Stomach smooth muscle (tissue), 2 donors: Measurements from ENCODE around the gene MYOM1.

Source experiments
- H3K27ac ChIP-seq: one replicate; pipeline ENCODE4 v1.7.0; 2013; ENCODE audit warnings: mild to moderate bottlenecking, low read length, inconsistent platforms
- H3K27me3 ChIP-seq, 2 donors: one replicate each; pipeline ENCODE4 v1.7.0; 2013; ENCODE audit warnings: low read length in 2 of 2; ENCODE audit not compliant: insufficient read depth in 2 of 2, control insufficient read depth in 1 of 2
- H3K36me3 ChIP-seq, 2 donors: one replicate each; pipeline ENCODE4 v1.7.0; 2013; ENCODE audit warnings: low read length in 2 of 2; ENCODE audit not compliant: control insufficient read depth in 2 of 2, insufficient read depth in 2 of 2
- H3K4me1 ChIP-seq: one replicate; pipeline ENCODE4 v1.7.0; 2013; ENCODE audit warnings: low read length; ENCODE audit not compliant: control insufficient read depth, insufficient read depth
- H3K4me3 ChIP-seq, 2 donors: one replicate each; pipeline ENCODE4 v1.7.0; 2013; ENCODE audit warnings: low read length in 2 of 2
- H3K9ac ChIP-seq, 2 donors: one replicate each; pipeline ENCODE4 v1.7.0; 2013; ENCODE audit warnings: low read length in 2 of 2, mild to moderate bottlenecking in 1 of 2
- H3K9me3 ChIP-seq, 2 donors: one replicate each; pipeline ENCODE4 v1.7.0; 2013; ENCODE audit warnings: low read length in 2 of 2; ENCODE audit not compliant: control insufficient read depth in 2 of 2
- donor health status: healthy.
- donor health status: Pancreatic carcinoma.

The MYOM1 gene

GRCh38 chr18:3248658-3249359, 29.0 kb upstream of the MYOM1 start:
- Histone ChIP-seq H3K27me3 (no peaks in the 10 kb centered on the region), H3K9me3 (no peaks in the 10 kb centered on the region), H3K4me1 (peaks cover 12% of the 10 kb centered on the region), H3K9ac (peak overlapping the region; percentile 86 to 96), H3K4me3 (peak overlapping the region; percentile 92 to 96), H3K36me3 (peaks cover 5 to 7% of the 10 kb centered on the region in 2 donors), H3K27ac (peak overlapping the region; percentile 97)

- peaks cover 12% of the 10 kb centered on the region for H3K4me1 ChIP-seq
Observed at GRCh38 chr18:3248062-3248657, 28.4 kb upstream of the MYOM1 start.

GRCh38 chr18:3247240-3248061, 27.7 kb upstream of the MYOM1 start, which contains the start of gene MYL12A:
Gene MYL12A, plus strand, starts transcription at chr18:3247801. Its CDS starts 5,447 bp downstream, at chr18:3253248.
- peak within 1 kb of the TSS; percentile 92 to 96 for H3K4me3 ChIP-seq
- peak within 1 kb of the TSS; percentile 86 to 96 for H3K9ac ChIP-seq
- no peaks in the 10 kb centered on the region for H3K27me3 ChIP-seq
- H3K27ac ChIP-seq: peak within 1 kb of the TSS; percentile 97
- peaks cover 12% of the 10 kb centered on the region for H3K4me1 ChIP-seq
- no peaks in the 10 kb centered on the region for H3K36me3 ChIP-seq
- H3K9me3 ChIP-seq: no peaks in the 10 kb centered on the region

More at GRCh38 chr18:3248062-3248657, 28.4 kb upstream of the MYOM1 start:
- H3K9me3 ChIP-seq: no peaks in the 10 kb centered on the region
- peak overlapping the region; percentile 92 to 96 for H3K4me3 ChIP-seq
- peaks cover 0 to under 1% of the 10 kb centered on the region in 2 donors for H3K36me3 ChIP-seq
- H3K27me3 ChIP-seq: no peaks in the 10 kb centered on the region
- H3K9ac ChIP-seq: peak overlapping the region; percentile 86 to 96
- peak overlapping the region; percentile 97 for H3K27ac ChIP-seq

GRCh38 chr18:3246635-3247239, 27.0 kb upstream of the MYOM1 start:
- H3K4me1 ChIP-seq: peaks cover 12% of the 10 kb centered on the region

GRCh38 chr18:3245853-3246634, 26.3 kb upstream of the MYOM1 start:
- Histone ChIP-seq H3K9me3 (no peaks in the 10 kb centered on the region), H3K27me3 (no peaks in the 10 kb centered on the region), H3K27ac (peak overlapping the region; percentile 97), H3K4me1 (peaks cover 12% of the 10 kb centered on the region), H3K36me3 (no peaks in the 10 kb centered on the region), H3K9ac (peak overlapping the region; percentile 86 to 96), H3K4me3 (peak overlapping the region; percentile 92 to 96)

More at GRCh38 chr18:3246635-3247239, 27.0 kb upstream of the MYOM1 start:
- Histone ChIP-seq H3K4me3 (peak overlapping the region; percentile 92 to 96), H3K9ac (peak overlapping the region; percentile 86 to 96), H3K27me3 (no peaks in the 10 kb centered on the region), H3K27ac (peak overlapping the region; percentile 97), H3K36me3 (no peaks in the 10 kb centered on the region), H3K9me3 (no peaks in the 10 kb centered on the region)

GRCh38 chr18:3245185-3245564, 25.4 kb upstream of the MYOM1 start:
- H3K9ac ChIP-seq: peak overlapping the region in 1 of 2 donors; percentile 96
- H3K27me3 ChIP-seq: no peaks in the 10 kb centered on the region
- peaks cover 12% of the 10 kb centered on the region for H3K4me1 ChIP-seq
- H3K36me3 ChIP-seq: no peaks in the 10 kb centered on the region
- no peaks in the 10 kb centered on the region for H3K9me3 ChIP-seq
- H3K4me3 ChIP-seq: peak overlapping the region in 1 of 2 donors; percentile 96
- H3K27ac ChIP-seq: no peak overlapping the region

- H3K9ac ChIP-seq: no peak overlapping the region
- H3K4me3 ChIP-seq: no peak overlapping the region
- no peaks in the 10 kb centered on the region for H3K27me3 ChIP-seq
- H3K9me3 ChIP-seq: no peaks in the 10 kb centered on the region
- H3K4me1 ChIP-seq: no peaks in the 10 kb centered on the region
- H3K36me3 ChIP-seq: no peaks in the 10 kb centered on the region
- no peak overlapping the region for H3K27ac ChIP-seq
Observed at GRCh38 chr18:3238742-3239141, 19.0 kb upstream of the MYOM1 start.

GRCh38 chr18:3236470-3236869, 16.7 kb upstream of the MYOM1 start:
- no peak overlapping the region for H3K27ac ChIP-seq
- no peak overlapping the region for H3K9ac ChIP-seq
- H3K9me3 ChIP-seq: no peaks in the 10 kb centered on the region
- no peak overlapping the region for H3K4me3 ChIP-seq
- H3K4me1 ChIP-seq: no peaks in the 10 kb centered on the region
- no peaks in the 10 kb centered on the region for H3K36me3 ChIP-seq
- no peaks in the 10 kb centered on the region for H3K27me3 ChIP-seq

GRCh38 chr18:3235846-3236245, 16.1 kb upstream of the MYOM1 start:
- Histone ChIP-seq H3K27ac (no peak overlapping the region), H3K36me3 (no peaks in the 10 kb centered on the region), H3K9ac (no peak overlapping the region), H3K27me3 (no peaks in the 10 kb centered on the region), H3K4me3 (no peak overlapping the region), H3K9me3 (no peaks in the 10 kb centered on the region), H3K4me1 (no peaks in the 10 kb centered on the region)

- H3K9ac ChIP-seq: no peak overlapping the region
- no peaks in the 10 kb centered on the region for H3K27me3 ChIP-seq
- H3K9me3 ChIP-seq: no peaks in the 10 kb centered on the region
- no peaks in the 10 kb centered on the region for H3K36me3 ChIP-seq
- no peak overlapping the region for H3K4me3 ChIP-seq
- no peak overlapping the region for H3K27ac ChIP-seq
- H3K4me1 ChIP-seq: no peaks in the 10 kb centered on the region
Observed at GRCh38 chr18:3234457-3234856, 14.7 kb upstream of the MYOM1 start.
